Activated T-helper 17 cell treated with anti-CD3 and anti-CD28 coated beads, Interleukin-2, amount 50 U/mL, for 72 hours (primary cell): ENCODE data around the gene COX5A. TPM values are rescaled to one million over a fixed set of nuclear protein-coding genes. Genes with fewer than 3 reads are reported as not detected.
A peak's percentile ranks its signal among the peaks of the same experiment; 100 is the strongest.
"Not testable (repeated sequence)": the region's sequence is repeated elsewhere in the genome, so short reads cannot be mapped to it uniquely, and the experiment has no call there.

Experiments used
- ATAC-seq: fragments of 150-1000 bp; cut with Tn5 transposase; replicated peaks from 2 replicates; pipeline ENCODE4 v1.10.0; 2021; ENCODE audit warnings: mild to moderate bottlenecking, moderate library complexity
- H3K27ac Mint-ChIP-seq: one replicate; pipeline ENCODE4 v1.8.0; 2022; ENCODE audit warnings: mixed read lengths
- H3K27me3 Mint-ChIP-seq: one replicate; pipeline ENCODE4 v1.8.0; 2022; ENCODE audit warnings: mixed read lengths
- H3K36me3 Mint-ChIP-seq: one replicate; pipeline ENCODE4 v1.8.0; 2022; ENCODE audit warnings: low read depth, mild to moderate bottlenecking, mixed read lengths
- H3K4me1 Mint-ChIP-seq: one replicate; pipeline ENCODE4 v1.8.0; 2022; ENCODE audit warnings: mixed read lengths
- H3K4me3 Mint-ChIP-seq: one replicate; pipeline ENCODE4 v1.8.0; 2022; ENCODE audit warnings: mild to moderate bottlenecking, mixed read lengths
- H3K9me3 Mint-ChIP-seq: one replicate; pipeline ENCODE4 v1.8.0; 2022; ENCODE audit warnings: mixed read lengths
- total RNA-seq, 2 donors: library from RNA; stranded (reverse); gene quantifications; one replicate each; pipeline ENCODE4 v1.2.3, GENCODE V29; 2022

The COX5A gene
- total RNA-seq, 2 donors from 2014 or later, result 242 to 337 TPM

DNA sequence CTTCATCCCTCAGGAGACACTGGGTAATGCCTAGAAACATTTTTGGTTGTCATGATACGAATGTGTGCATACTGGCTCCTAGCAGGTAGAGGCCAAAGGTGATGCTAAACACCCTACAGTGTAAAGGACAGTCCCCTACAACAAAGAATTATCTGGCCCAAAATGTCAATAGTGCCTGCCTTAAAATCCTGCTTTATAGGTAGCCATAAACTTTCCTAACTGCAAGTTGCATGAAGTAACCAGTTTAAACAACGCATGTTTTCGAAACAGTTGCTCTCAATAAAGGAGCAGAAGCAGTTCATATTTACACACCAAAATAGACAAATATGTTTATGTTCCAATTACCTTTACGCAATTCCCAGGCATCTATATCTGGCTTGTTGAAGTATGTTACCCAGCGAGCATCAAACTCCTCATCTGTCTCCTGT is 9.1 kb downstream of the COX5A start:
- ATAC-seq, result no peak
- no peak overlapping the region for H3K4me3 Mint-ChIP-seq
- H3K4me1 Mint-ChIP-seq, result peaks cover 5% of the 10 kb centered on the region
- peaks cover 94% of the 10 kb centered on the region for H3K36me3 Mint-ChIP-seq
- H3K27me3 Mint-ChIP-seq, result no peaks in the 10 kb centered on the region
- H3K27ac Mint-ChIP-seq, result no peak overlapping the region
- no peaks in the 10 kb centered on the region for H3K9me3 Mint-ChIP-seq

GRCh38 chr15:74924525-74924924 is 13.3 kb downstream of the COX5A start:
- Mint-ChIP-seq H3K9me3 (no peaks in the 10 kb centered on the region), H3K27ac (no peak overlapping the region), H3K36me3 (peaks cover 98% of the 10 kb centered on the region), H3K4me3 (no peak overlapping the region), H3K4me1 (no peaks in the 10 kb centered on the region), H3K27me3 (no peaks in the 10 kb centered on the region)
- ATAC-seq, result no peak

DNA sequence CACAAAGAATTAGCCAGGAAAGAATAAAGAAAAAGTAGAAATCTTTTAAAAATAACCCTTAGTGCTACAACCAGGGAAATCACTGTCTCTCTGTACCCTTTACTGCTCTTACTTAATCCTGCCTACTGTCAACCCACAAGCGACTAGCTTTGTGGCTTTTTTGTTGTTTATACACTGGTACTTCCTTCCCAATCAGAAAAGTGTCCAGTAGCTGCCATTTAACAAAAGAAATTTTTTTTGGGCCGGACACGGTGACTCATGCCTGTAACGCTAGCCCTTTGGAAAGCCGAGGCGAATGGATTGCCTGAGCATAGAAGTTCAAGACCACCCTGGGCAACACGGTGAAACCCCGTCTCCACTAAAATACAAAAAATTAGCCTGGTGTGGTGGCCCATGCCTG is 17.4 kb downstream of the COX5A start:
- Mint-ChIP-seq H3K4me3 (no peak overlapping the region), H3K27ac (no peak overlapping the region)
- ATAC-seq, result no peak

DNA sequence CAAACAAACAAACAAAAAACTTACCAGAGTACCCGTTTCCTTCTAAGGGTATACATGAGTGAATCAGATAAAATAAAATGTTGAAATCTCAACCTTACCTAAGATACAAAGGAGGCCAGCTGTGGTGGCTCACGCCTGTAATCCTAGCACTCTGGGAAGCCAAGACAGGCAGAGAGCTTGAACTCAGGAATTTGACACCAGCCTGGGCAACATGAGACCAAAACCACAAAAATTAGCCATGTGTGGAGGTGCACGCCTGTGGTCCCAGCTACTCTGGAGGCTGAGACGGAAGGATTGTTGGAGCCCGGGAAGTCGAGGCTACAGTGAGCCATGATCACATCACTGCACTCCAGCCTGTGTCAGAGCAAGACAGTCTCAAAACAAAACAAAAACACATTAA is 20.2 kb downstream of the COX5A start:
- Mint-ChIP-seq H3K27ac (peak overlapping the region; percentile 8), H3K36me3 (peaks cover 98% of the 10 kb centered on the region)
- ATAC-seq, result no peak

More for the DNA sequence above, 17.4 kb downstream of the COX5A start:
- no peaks in the 10 kb centered on the region for H3K4me1 Mint-ChIP-seq
- H3K36me3 Mint-ChIP-seq, result peaks cover 97% of the 10 kb centered on the region
- H3K9me3 Mint-ChIP-seq, result no peaks in the 10 kb centered on the region
- no peaks in the 10 kb centered on the region for H3K27me3 Mint-ChIP-seq

DNA sequence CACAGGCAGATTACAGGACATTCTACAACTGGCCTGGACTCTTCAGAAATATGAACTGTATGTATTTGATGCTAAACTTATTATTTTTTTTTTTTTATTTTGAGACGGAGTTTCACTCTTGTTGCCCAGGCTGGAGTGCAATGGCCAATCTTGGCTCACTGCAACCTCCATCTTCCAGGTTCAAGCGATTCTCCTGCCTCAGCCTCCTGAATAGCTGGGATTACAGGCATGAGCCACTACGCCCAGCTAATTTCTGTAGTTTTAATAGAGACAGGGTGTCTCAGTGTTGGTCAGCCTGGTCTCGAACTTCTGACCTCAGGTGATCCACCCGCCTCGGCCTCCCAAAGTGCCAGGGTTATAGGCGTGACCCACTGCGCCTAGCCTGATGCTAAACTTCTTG is 24.1 kb downstream of the COX5A start:
- not testable (repeated sequence) for H3K9me3 Mint-ChIP-seq, H3K4me3 Mint-ChIP-seq, ATAC-seq, H3K27me3 Mint-ChIP-seq, H3K4me1 Mint-ChIP-seq, H3K27ac Mint-ChIP-seq
- H3K36me3 Mint-ChIP-seq, result peaks cover 69% of the 10 kb centered on the region

More for the DNA sequence above, 20.2 kb downstream of the COX5A start:
- H3K27me3 Mint-ChIP-seq, result no peaks in the 10 kb centered on the region
- no peaks in the 10 kb centered on the region for H3K4me1 Mint-ChIP-seq
- no peaks in the 10 kb centered on the region for H3K9me3 Mint-ChIP-seq
- H3K4me3 Mint-ChIP-seq, result no peak overlapping the region

- no peaks in the 10 kb centered on the region for H3K27me3 Mint-ChIP-seq
- no peaks in the 10 kb centered on the region for H3K9me3 Mint-ChIP-seq
- H3K27ac Mint-ChIP-seq, result no peak overlapping the region
- no peak for ATAC-seq
- peaks cover 61% of the 10 kb centered on the region for H3K36me3 Mint-ChIP-seq
- no peak overlapping the region for H3K4me3 Mint-ChIP-seq
- no peaks in the 10 kb centered on the region for H3K4me1 Mint-ChIP-seq
Measured at GRCh38 chr15:74913041-74913440, 24.8 kb downstream of the COX5A start.

GRCh38 chr15:74908635-74909034 is 29.2 kb downstream of the COX5A start:
- Mint-ChIP-seq H3K4me1 (peaks cover 20% of the 10 kb centered on the region), H3K9me3 (no peaks in the 10 kb centered on the region), H3K36me3 (peaks cover 44% of the 10 kb centered on the region), H3K4me3 (no peak overlapping the region), H3K27me3 (no peaks in the 10 kb centered on the region), H3K27ac (no peak overlapping the region)
- ATAC-seq, result no peak

- H3K4me1 Mint-ChIP-seq, result peaks cover 21% of the 10 kb centered on the region
- H3K27me3 Mint-ChIP-seq, result no peaks in the 10 kb centered on the region
- peaks cover 46% of the 10 kb centered on the region for H3K36me3 Mint-ChIP-seq
- peak overlapping the region; percentile 98 for H3K27ac Mint-ChIP-seq
- peak overlapping the region; percentile 99 for H3K4me3 Mint-ChIP-seq
- H3K9me3 Mint-ChIP-seq, result no peaks in the 10 kb centered on the region
- ATAC-seq, result peak; percentile 18
Measured at GRCh38 chr15:74907163-74907870, 30.6 kb downstream of the COX5A start.

DNA sequence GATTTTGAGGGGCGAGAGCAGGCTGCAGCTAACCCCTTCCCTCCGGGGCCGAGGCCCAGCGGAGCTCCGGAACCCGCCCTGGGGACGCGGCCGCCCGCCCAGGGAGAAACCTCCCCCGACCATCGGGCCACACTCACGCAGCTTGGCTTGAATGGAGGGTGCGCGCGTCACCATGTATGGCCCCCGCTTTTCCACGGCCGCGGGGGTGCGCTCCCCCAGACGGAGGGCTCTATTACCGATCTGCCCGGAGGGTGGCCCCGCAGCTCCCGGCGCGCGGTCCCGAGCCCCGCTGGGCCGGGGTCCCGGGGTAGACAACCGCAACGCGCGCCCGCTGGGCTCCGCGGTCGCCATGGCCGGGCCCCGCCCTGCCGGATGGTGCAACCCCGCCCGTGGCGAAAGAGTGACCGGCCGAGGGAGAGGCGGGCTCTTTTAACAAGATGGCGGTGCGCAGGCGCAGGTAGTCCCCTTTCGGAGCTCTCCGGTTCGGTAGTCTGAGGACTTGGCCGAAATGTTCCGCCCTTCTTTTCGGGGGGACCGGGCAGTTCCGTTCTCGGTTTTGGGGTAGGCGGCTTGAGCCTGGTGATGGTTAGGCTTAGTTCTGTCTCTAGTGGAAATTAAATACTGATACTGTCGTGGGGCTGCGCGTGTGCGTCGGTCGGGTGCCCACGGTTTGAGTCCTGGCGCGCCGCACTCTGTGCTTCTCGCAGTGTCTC is 31.3 kb downstream of the COX5A start, which contains the start of gene FAM219B:
TSS of gene FAM219B (minus strand) at position 402 of the 713 bp plus-strand sequence. CDS start at position 351, 51 bp downstream.
- Mint-ChIP-seq H3K36me3 (peaks cover 47% of the 10 kb centered on the region), H3K9me3 (no peaks in the 10 kb centered on the region), H3K4me1 (peaks cover 26% of the 10 kb centered on the region), H3K4me3 (peak within 1 kb of the TSS; percentile 99), H3K27me3 (no peaks in the 10 kb centered on the region), H3K27ac (peak within 1 kb of the TSS; percentile 98)
- peak; percentile 95 for ATAC-seq

GRCh38 chr15:74906067-74906449 is 31.8 kb downstream of the COX5A start:
- Mint-ChIP-seq H3K27ac (peak overlapping the region; percentile 94), H3K9me3 (no peaks in the 10 kb centered on the region), H3K4me3 (peak overlapping the region; percentile 99), H3K27me3 (no peaks in the 10 kb centered on the region), H3K4me1 (peaks cover 26% of the 10 kb centered on the region), H3K36me3 (peaks cover 49% of the 10 kb centered on the region)
- peak; percentile 43 for ATAC-seq

DNA sequence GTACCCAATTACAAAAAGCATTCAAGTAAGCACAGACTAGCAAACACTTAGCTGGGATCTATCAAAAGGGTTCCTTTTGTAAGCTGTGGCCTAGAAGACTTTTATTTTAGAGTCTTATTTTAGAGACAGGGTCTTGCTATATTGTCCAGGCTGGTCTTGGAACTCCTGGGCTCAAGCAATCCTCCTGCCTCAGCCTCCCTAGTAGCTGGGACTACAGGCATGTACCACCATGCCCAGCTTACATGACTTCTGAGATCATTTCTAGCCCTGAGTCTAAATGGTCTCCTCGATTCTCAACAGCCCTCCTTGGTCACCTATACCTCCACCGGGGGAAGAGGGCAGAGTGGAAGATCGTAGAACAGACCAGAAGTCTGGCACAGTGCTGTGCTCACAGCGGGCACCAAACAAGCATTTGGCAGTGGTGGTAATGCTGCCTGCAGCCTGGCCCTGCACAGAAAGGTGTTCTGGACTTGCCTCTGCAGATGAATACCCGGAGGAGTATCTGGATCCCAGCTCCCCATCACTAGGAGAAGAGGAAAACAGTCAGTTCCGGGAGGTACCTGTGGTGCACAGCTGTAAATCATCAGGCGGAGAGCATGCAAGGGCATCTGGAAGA is 33.6 kb downstream of the COX5A start:
- H3K4me3 Mint-ChIP-seq, result peak overlapping the region; percentile 99
- peak overlapping the region; percentile 94 for H3K27ac Mint-ChIP-seq
- H3K27me3 Mint-ChIP-seq, result no peaks in the 10 kb centered on the region

DNA sequence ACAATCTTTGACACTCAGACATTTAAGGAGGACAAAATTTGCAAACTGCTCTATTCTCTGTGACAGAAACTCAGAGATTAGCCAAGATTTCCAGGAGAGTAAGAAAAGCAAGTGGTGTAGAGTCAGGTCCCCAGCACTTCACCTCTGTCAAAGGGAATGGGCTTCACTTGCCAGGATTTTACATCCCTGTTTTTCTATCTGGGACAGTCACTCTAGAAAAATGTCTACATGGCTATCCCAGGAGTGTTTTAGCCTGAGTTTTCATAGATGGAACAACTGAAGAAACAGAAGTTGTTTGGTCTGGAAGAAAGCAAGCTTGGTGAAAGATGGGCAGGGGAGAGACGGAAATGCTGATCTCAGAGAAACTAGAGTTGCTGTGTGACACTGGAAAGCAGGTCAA is 34.2 kb downstream of the COX5A start:
- ATAC-seq, result no peak
- Mint-ChIP-seq H3K27ac (peak overlapping the region; percentile 22), H3K9me3 (no peaks in the 10 kb centered on the region), H3K4me1 (peaks cover 32% of the 10 kb centered on the region), H3K36me3 (peaks cover 73% of the 10 kb centered on the region), H3K4me3 (no peak overlapping the region), H3K27me3 (no peaks in the 10 kb centered on the region)

More for the DNA sequence above, 33.6 kb downstream of the COX5A start:
- Mint-ChIP-seq H3K9me3 (no peaks in the 10 kb centered on the region), H3K36me3 (peaks cover 67% of the 10 kb centered on the region), H3K4me1 (peaks cover 32% of the 10 kb centered on the region)
- ATAC-seq, result no peak

DNA sequence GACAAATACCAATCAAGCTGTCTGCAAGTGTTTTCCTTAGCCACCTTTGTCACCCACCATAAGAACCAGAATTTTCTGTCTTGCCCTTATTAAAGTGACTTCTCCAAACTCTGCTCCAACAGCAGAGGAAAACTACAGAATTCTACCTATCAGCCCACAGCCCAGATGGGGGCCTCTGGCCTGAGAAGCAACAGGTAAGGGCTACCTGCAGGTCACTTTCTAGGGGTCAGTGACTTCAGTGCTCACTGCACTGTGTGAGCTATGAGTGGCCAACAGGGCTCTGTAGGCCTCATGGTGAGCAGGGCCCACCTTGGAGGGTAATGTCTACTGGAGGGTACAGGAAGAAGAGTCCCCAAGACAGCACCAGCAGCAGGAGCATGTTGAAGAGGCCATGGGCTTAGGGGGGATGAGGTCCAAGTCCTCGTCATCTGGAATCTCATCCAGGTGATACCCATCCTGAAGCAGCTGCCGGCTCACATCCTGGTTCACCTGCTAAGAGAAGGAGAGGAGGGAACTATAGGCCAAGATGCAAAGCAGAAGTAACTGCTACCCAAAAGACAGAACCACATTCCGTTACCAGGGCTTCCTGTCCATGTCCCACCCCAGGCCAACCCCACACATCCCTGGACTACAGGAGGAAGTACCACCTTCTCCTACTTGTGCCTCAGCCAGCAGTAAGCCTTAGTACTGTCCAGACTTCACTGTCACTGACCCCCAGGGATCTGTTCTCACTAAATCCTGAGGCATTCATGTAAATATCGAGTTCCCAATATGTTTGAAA is 35.4 kb downstream of the COX5A start:
- no peak overlapping the region for H3K4me3 Mint-ChIP-seq
- ATAC-seq, result no peak
- peak overlapping the region; percentile 56 for H3K27ac Mint-ChIP-seq
- peaks cover 85% of the 10 kb centered on the region for H3K36me3 Mint-ChIP-seq
- no peaks in the 10 kb centered on the region for H3K27me3 Mint-ChIP-seq
- H3K9me3 Mint-ChIP-seq, result no peaks in the 10 kb centered on the region
- H3K4me1 Mint-ChIP-seq, result peaks cover 32% of the 10 kb centered on the region

DNA sequence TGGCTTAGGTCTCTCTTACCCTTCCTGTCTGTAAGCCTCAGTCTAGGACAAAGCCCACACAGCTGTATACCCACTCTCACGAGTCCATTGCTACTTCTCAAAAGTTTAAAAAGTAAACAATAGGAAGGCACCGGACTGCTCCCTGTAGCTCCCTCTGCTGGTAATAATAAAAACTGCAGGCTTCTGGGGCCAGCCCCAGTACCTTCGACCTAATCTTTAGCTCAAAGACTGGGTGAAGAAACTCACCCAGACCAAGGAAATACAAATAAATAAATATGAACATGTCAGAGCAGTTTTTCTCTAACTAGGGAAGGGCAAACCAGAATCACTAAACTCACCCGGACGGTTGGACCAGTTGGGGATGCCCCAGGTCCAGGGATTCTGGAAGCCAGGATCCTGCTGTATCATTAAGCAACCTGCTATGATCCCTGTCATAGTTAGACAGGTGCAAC is 36.2 kb downstream of the COX5A start:
- Mint-ChIP-seq H3K36me3 (peaks cover 92% of the 10 kb centered on the region), H3K27ac (peak overlapping the region; percentile 58), H3K4me3 (no peak overlapping the region), H3K9me3 (no peaks in the 10 kb centered on the region), H3K27me3 (no peaks in the 10 kb centered on the region), H3K4me1 (peaks cover 32% of the 10 kb centered on the region)
- ATAC-seq, result peak; percentile 43
